CD4-positive, alpha-beta memory T cell (primary cell): ENCODE results near the gene DICER1. TPM values are rescaled to one million over a fixed set of nuclear protein-coding genes. Genes with fewer than 3 reads are reported as not detected.

Source experiments
- CTCF ChIA-PET: fragments of 350-600 bp; sonication (Branson Sonifier 250); formaldehyde crosslinking; loops from one replicate; lab custom pipeline; 2021; ENCODE audit warnings: inconsistent platforms; ENCODE audit not compliant: partially characterized antibody; lab: Charles Lee
- POLR2A ChIA-PET: fragments of 350-600 bp; sonication (Branson Sonifier 250); formaldehyde crosslinking; loops from one replicate; lab custom pipeline; 2021; ENCODE audit not compliant: partially characterized antibody; lab: Charles Lee
- DNase-seq, 5 donors: peaks; one replicate each; pipeline versions ENCODE4 v3.0.0 to v3.0.0-alpha.2; 2020 to 2022; ENCODE audit warnings: mixed read lengths in 1 of 5
- H3K27ac ChIP-seq: one replicate; pipeline ENCODE4 v1.7.0; 2013; ENCODE audit warnings: low read depth, low read length
- H3K27me3 ChIP-seq: 2 replicates; pipeline ENCODE4 v1.7.0; 2013; ENCODE audit warnings: mild to moderate bottlenecking, low read length, moderate library complexity; ENCODE audit not compliant: insufficient read depth
- H3K36me3 ChIP-seq: 2 replicates; pipeline ENCODE4 v1.7.0; 2013; ENCODE audit warnings: mild to moderate bottlenecking, low read length, moderate library complexity; ENCODE audit not compliant: insufficient read depth
- H3K4me1 ChIP-seq: 2 replicates; pipeline ENCODE4 v1.7.0; 2013; ENCODE audit warnings: mild to moderate bottlenecking, low read length, moderate library complexity; ENCODE audit not compliant: insufficient read depth
- H3K4me3 ChIP-seq, 2 donors: one replicate each; pipeline ENCODE4 v1.7.0; 2013; ENCODE audit warnings: low read length in 2 of 2, mild to moderate bottlenecking in 1 of 2
- H3K9me3 ChIP-seq, 2 donors: one replicate each; pipeline ENCODE4 v1.7.0; 2013; ENCODE audit warnings: low read length in 2 of 2, control low read depth in 1 of 2; ENCODE audit not compliant: control insufficient read depth in 1 of 2
- H3K27ac Mint-ChIP-seq, 7 donors: one replicate each; pipeline ENCODE4 v1.8.0; 2020 to 2021; ENCODE audit warnings: mixed read lengths in 7 of 7, mild to moderate bottlenecking in 6 of 7, inconsistent platforms in 3 of 7, moderate library complexity in 3 of 7
- H3K27me3 Mint-ChIP-seq, 2 donors: one replicate each; pipeline ENCODE4 v1.8.0; 2020 to 2021; ENCODE audit warnings: mixed read lengths in 2 of 2
- H3K36me3 Mint-ChIP-seq, 2 donors: one replicate each; pipeline ENCODE4 v1.8.0; 2020 to 2021; ENCODE audit warnings: mixed read lengths in 2 of 2, inconsistent platforms in 1 of 2, mild to moderate bottlenecking in 1 of 2
- H3K4me1 Mint-ChIP-seq, 4 donors: one replicate each; pipeline ENCODE4 v1.8.0; 2020 to 2021; ENCODE audit warnings: mixed read lengths in 4 of 4, mild to moderate bottlenecking in 1 of 4
- H3K4me3 Mint-ChIP-seq, 8 donors: one replicate each; pipeline ENCODE4 v1.8.0; 2020 to 2021; ENCODE audit warnings: mixed read lengths in 8 of 8, mild to moderate bottlenecking in 7 of 8, moderate library complexity in 6 of 8, inconsistent platforms in 3 of 8
- H3K9me3 Mint-ChIP-seq, 8 donors: one replicate each; pipeline ENCODE4 v1.8.0; 2020 to 2021; ENCODE audit warnings: mixed read lengths in 8 of 8, mild to moderate bottlenecking in 5 of 8, inconsistent platforms in 3 of 8, moderate library complexity in 1 of 8
- intact Hi-C: fragments of 100-400 bp; cut with micrococcal nuclease; formaldehyde crosslinking; loops from one replicate; pipeline ENCODE4 v1.15.1; 2023
- polyA plus RNA-seq, 2 donors: library from polyadenylated mRNA; unstranded; fragments of 300-500 nt; fragmentation: Illumina TruSeq; gene quantifications; one replicate each; pipeline ENCODE4 v1.2.3, GENCODE V29; 2021
- total RNA-seq, 2 experiments: library from RNA; stranded (reverse); gene quantifications; one replicate each; pipeline ENCODE4 v1.2.3, GENCODE V29; 2021

DICER1 gene
- total and polyA plus RNA-seq, 4 experiments from 2014 or later = 8.8 to 62.8 (median 36.8) TPM

DNA sequence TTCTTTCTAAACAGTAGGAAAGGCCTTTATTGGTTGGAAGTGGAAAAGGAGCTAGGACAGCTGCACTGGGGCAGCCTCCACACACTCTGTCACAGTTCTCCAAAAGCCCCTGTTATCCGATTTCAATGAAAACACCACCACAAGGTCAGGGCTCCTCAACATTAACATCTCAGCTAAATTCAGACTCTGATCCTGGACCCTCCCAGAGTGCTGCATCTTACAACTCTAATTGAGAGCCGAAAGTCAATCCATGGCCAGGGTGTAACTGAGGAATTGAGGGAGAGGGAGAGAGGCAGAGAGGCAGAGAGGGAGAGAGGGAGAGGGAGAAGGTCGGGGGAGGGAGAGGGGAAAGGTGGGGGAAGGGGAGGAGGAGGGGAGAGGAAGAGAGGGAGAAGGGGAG lies 32.1 kb downstream of the DICER1 start:
- H3K4me1 Mint-ChIP-seq = peaks cover 9 to 25% (median 18%) of the 10 kb centered on the region in 4 donors
- POLR2A ChIA-PET = no interaction called here
- peaks cover 67 to 80% of the 10 kb centered on the region in 2 donors for H3K36me3 Mint-ChIP-seq
- no peak overlapping the region for H3K4me3 ChIP-seq
- no peak overlapping the region for H3K27ac ChIP-seq
- H3K27ac Mint-ChIP-seq = peak overlapping the region in 1 of 7 donors; percentile 48
- intact Hi-C loops = no loop called here
- H3K4me1 ChIP-seq = no peaks in the 10 kb centered on the region
- CTCF ChIA-PET = no interaction called here
- no peak overlapping the region for H3K4me3 Mint-ChIP-seq
- H3K9me3 Mint-ChIP-seq = no peaks in the 10 kb centered on the region
- no peaks in the 10 kb centered on the region for H3K9me3 ChIP-seq
- H3K36me3 ChIP-seq = peaks cover 12% of the 10 kb centered on the region
- H3K27me3 Mint-ChIP-seq = no peaks in the 10 kb centered on the region
- no peak for DNase-seq
- no peaks in the 10 kb centered on the region for H3K27me3 ChIP-seq

DNA sequence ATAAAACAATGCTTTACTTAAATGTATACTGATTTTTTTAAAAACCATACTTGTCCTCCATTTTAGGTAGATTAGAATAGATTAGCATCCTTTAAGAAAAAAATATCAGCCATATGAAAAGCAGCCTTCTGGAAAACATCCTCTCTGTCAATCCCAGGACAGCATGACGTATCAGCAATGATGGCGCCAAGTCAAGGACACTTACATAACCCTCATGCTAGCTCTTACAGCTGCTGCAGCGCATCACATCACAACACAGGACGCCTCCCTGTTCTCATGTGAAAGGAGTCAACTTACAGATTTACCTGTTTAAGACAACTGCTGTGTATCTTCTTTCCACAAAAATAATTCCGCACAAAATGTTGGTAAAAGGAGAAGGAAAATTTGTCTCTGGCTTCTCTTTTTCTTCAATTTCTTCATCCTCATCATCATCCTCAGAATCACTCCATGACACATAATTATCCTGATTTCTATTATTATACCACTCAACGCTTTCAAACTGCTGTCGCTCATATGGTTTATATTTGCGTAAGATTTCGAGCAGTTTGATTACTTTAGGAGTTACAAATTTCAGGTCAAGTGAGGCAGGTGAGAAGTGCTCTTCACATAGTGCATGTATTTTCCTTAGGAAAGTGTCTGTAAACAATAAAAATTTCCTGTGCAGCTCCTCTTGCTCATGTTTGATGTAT lies 33.3 kb downstream of the DICER1 start:
- CTCF ChIA-PET = no interaction called here
- H3K27ac Mint-ChIP-seq = peak overlapping the region in 2 of 7 donors; percentile 43 to 76
- no peaks in the 10 kb centered on the region for H3K27me3 Mint-ChIP-seq
- H3K27ac ChIP-seq = no peak overlapping the region
- peaks cover 61 to 79% of the 10 kb centered on the region in 2 donors for H3K36me3 Mint-ChIP-seq
- POLR2A ChIA-PET = no interaction called here
- H3K9me3 ChIP-seq = no peaks in the 10 kb centered on the region
- no peaks in the 10 kb centered on the region for H3K9me3 Mint-ChIP-seq
- peaks cover 5 to 18% (median 16%) of the 10 kb centered on the region in 4 donors for H3K4me1 Mint-ChIP-seq
- no peak overlapping the region for H3K4me3 Mint-ChIP-seq
- DNase-seq = no peak
- peaks cover 12% of the 10 kb centered on the region for H3K36me3 ChIP-seq
- no peaks in the 10 kb centered on the region for H3K4me1 ChIP-seq
- H3K4me3 ChIP-seq = no peak overlapping the region
- no peaks in the 10 kb centered on the region for H3K27me3 ChIP-seq
- intact Hi-C loops = no loop called here

- peaks cover 12% of the 10 kb centered on the region for H3K36me3 ChIP-seq
Measured at GRCh38 chr14:95122621-95122945, 34.7 kb downstream of the DICER1 start.

GRCh38 chr14:95121911-95122620 lies 35.3 kb downstream of the DICER1 start:
- no peak overlapping the region for H3K4me3 Mint-ChIP-seq
- Histone ChIP-seq H3K9me3 (no peaks in the 10 kb centered on the region), H3K27me3 (no peaks in the 10 kb centered on the region), H3K27ac (no peak overlapping the region), H3K4me3 (no peak overlapping the region), H3K4me1 (no peaks in the 10 kb centered on the region), H3K36me3 (peaks cover 12% of the 10 kb centered on the region)
- H3K27ac Mint-ChIP-seq = no peak overlapping the region
- intact Hi-C loops = no loop called here
- H3K4me1 Mint-ChIP-seq = peaks cover 5 to 12% (median 10%) of the 10 kb centered on the region in 4 donors
- peaks cover 59 to 80% of the 10 kb centered on the region in 2 donors for H3K36me3 Mint-ChIP-seq
- H3K9me3 Mint-ChIP-seq = peaks cover 0 to 2% (median 0%) of the 10 kb centered on the region in 8 donors
- ChIA-PET POLR2A (no interaction called here), CTCF (no interaction called here)
- no peak for DNase-seq
- no peaks in the 10 kb centered on the region for H3K27me3 Mint-ChIP-seq

More at GRCh38 chr14:95122621-95122945, 34.7 kb downstream of the DICER1 start:
- ChIA-PET POLR2A (no interaction called here), CTCF (no interaction called here)
- no peaks in the 10 kb centered on the region for H3K9me3 ChIP-seq
- H3K4me1 ChIP-seq = no peaks in the 10 kb centered on the region
- no peak overlapping the region for H3K4me3 Mint-ChIP-seq
- no peaks in the 10 kb centered on the region for H3K27me3 Mint-ChIP-seq
- H3K27me3 ChIP-seq = no peaks in the 10 kb centered on the region
- H3K36me3 Mint-ChIP-seq = peaks cover 59 to 78% of the 10 kb centered on the region in 2 donors
- H3K9me3 Mint-ChIP-seq = peaks cover 0 to 2% (median 0%) of the 10 kb centered on the region in 8 donors
- peaks cover 5 to 12% (median 10%) of the 10 kb centered on the region in 4 donors for H3K4me1 Mint-ChIP-seq
- intact Hi-C loops = no loop called here
- H3K27ac Mint-ChIP-seq = peak overlapping the region in 1 of 7 donors; percentile 53
- DNase-seq = no peak
- H3K27ac ChIP-seq = no peak overlapping the region
- no peak overlapping the region for H3K4me3 ChIP-seq

GRCh38 chr14:95119336-95119735 lies 38.0 kb downstream of the DICER1 start:
- Histone ChIP-seq H3K27ac (no peak overlapping the region), H3K4me3 (no peak overlapping the region), H3K27me3 (no peaks in the 10 kb centered on the region), H3K4me1 (no peaks in the 10 kb centered on the region), H3K9me3 (no peaks in the 10 kb centered on the region), H3K36me3 (peaks cover 26% of the 10 kb centered on the region)
- Mint-ChIP-seq H3K36me3 (peaks cover 60 to 80% of the 10 kb centered on the region in 2 donors), H3K4me3 (no peak overlapping the region), H3K27ac (peak overlapping the region in 4 of 7 donors; percentile 1 to 54 (median 13)), H3K4me1 (peaks cover 5 to 12% (median 9%) of the 10 kb centered on the region in 4 donors), H3K27me3 (no peaks in the 10 kb centered on the region), H3K9me3 (peaks cover 0 to 2% (median 0%) of the 10 kb centered on the region in 8 donors)
- ChIA-PET CTCF (interaction anchor here (1.8 kb wide), 1 partner anchor 323 kb away, joined by 3 read pairs; no protein-coding TSS in a partner anchor), POLR2A (interaction anchor here (0.6 kb wide), 1 partner anchor 19 kb away, joined by 3 read pairs; no protein-coding TSS in a partner anchor)
- intact Hi-C loops = no loop called here
- DNase-seq = no peak

- no peak overlapping the region for H3K4me3 Mint-ChIP-seq
- Histone ChIP-seq H3K9me3 (no peaks in the 10 kb centered on the region), H3K36me3 (peaks cover 21% of the 10 kb centered on the region), H3K27ac (no peak overlapping the region), H3K4me1 (no peaks in the 10 kb centered on the region), H3K27me3 (no peaks in the 10 kb centered on the region), H3K4me3 (no peak overlapping the region)
- H3K4me1 Mint-ChIP-seq = peaks cover 5 to 16% (median 7%) of the 10 kb centered on the region in 4 donors
- intact Hi-C loops = no loop called here
- H3K27me3 Mint-ChIP-seq = no peaks in the 10 kb centered on the region
- no peak for DNase-seq
- POLR2A ChIA-PET = interaction anchor here (0.6 to 1.3 kb wide), 2 partner anchors 9 to 409 kb away, joined by 3 read pairs; no protein-coding TSS in a partner anchor
- H3K27ac Mint-ChIP-seq = peak overlapping the region in 2 of 7 donors; percentile 36 to 54
- peaks cover 60 to 79% of the 10 kb centered on the region in 2 donors for H3K36me3 Mint-ChIP-seq
- H3K9me3 Mint-ChIP-seq = peaks cover 0 to 2% (median 0%) of the 10 kb centered on the region in 8 donors
- CTCF ChIA-PET = interaction anchor here (1.8 kb wide), 1 partner anchor 324 kb away, joined by 3 read pairs; no protein-coding TSS in a partner anchor
Measured at GRCh38 chr14:95117937-95118721, 39.2 kb downstream of the DICER1 start.
